ENCODE data around the gene RABGAP1L.

- TF ChIP-seq ZSCAN18 (CRISPR knock-in tag; IDR thresholded peaks at IDR 0.05), result no peak
- TF ChIP-seq TP53 (CRISPR knock-in tag; IDR thresholded peaks at IDR 0.05), result no peak
Observed at GRCh38 chr1:175042650-175043049, 883.3 kb downstream of the RABGAP1L start.
